Naive thymus-derived CD4-positive, alpha-beta T cell (primary cell): ENCODE measurements around the gene MAP3K9. TPM values are rescaled to one million over a fixed set of nuclear protein-coding genes. Genes with fewer than 3 reads are reported as not detected.

Experiments used
- ATAC-seq: fragments of 150-1000 bp; cut with Tn5 transposase; 2 replicates; pipeline ENCODE4 v1.10.0; 2021; ENCODE audit warnings: mild to moderate bottlenecking, moderate library complexity
- CTCF ChIA-PET: fragments of 350-600 bp; sonication (Branson Sonifier 250); formaldehyde crosslinking; loops from one replicate; lab custom pipeline; 2021; ENCODE audit warnings: antibody characterized with exemption; lab: Charles Lee
- POLR2A ChIA-PET: fragments of 350-600 bp; sonication (Branson Sonifier 250); formaldehyde crosslinking; loops from one replicate; lab custom pipeline; 2021; ENCODE audit warnings: antibody characterized with exemption, inconsistent platforms; lab: Charles Lee
- DNase-seq, 9 donors: peaks; one replicate each; pipeline versions ENCODE4 v3.0.0 to v3.0.0-alpha.2; 2020 to 2022; ENCODE audit warnings: mixed read lengths in 1 of 9
- H3K27ac ChIP-seq: one replicate; pipeline ENCODE4 v1.7.0; 2013; ENCODE audit warnings: mild to moderate bottlenecking, low read depth, low read length, moderate library complexity
- H3K27me3 ChIP-seq, 2 donors: one replicate each; pipeline ENCODE4 v1.7.0; 2013; ENCODE audit warnings: low read length in 2 of 2, mild to moderate bottlenecking in 2 of 2, moderate library complexity in 2 of 2; ENCODE audit not compliant: control insufficient read depth in 2 of 2, insufficient read depth in 2 of 2
- H3K36me3 ChIP-seq, 3 experiments: 1 replicate in 2 of 3; 2 replicates in 1 of 3; pipeline ENCODE4 v1.7.0; 2013; ENCODE audit warnings: low read length in 3 of 3, mild to moderate bottlenecking in 3 of 3, moderate library complexity in 1 of 3; ENCODE audit not compliant: insufficient read depth in 3 of 3, control insufficient read depth in 2 of 3
- H3K4me1 ChIP-seq, 2 donors: one replicate each; pipeline ENCODE4 v1.7.0; 2013; ENCODE audit warnings: low read length in 2 of 2, mild to moderate bottlenecking in 2 of 2, moderate library complexity in 1 of 2; ENCODE audit not compliant: control insufficient read depth in 2 of 2, insufficient read depth in 2 of 2
- H3K4me3 ChIP-seq: 2 replicates; pipeline ENCODE4 v1.7.0; 2013; ENCODE audit warnings: mild to moderate bottlenecking, low read length
- H3K9me3 ChIP-seq, 3 experiments: 1 replicate in 2 of 3; 2 replicates in 1 of 3; pipeline ENCODE4 v1.7.0; 2013; ENCODE audit warnings: low read length in 3 of 3; ENCODE audit not compliant: control insufficient read depth in 2 of 3
- H3K27ac Mint-ChIP-seq, 9 donors: one replicate each; pipeline ENCODE4 v1.8.0; 2020 to 2022; ENCODE audit warnings: mixed read lengths in 9 of 9, mild to moderate bottlenecking in 8 of 9, moderate library complexity in 5 of 9, inconsistent platforms in 2 of 9
- H3K27me3 Mint-ChIP-seq, 5 donors: one replicate each; pipeline ENCODE4 v1.8.0; 2021 to 2022; ENCODE audit warnings: mixed read lengths in 5 of 5, mild to moderate bottlenecking in 1 of 5
- H3K36me3 Mint-ChIP-seq, 5 donors: one replicate each; pipeline ENCODE4 v1.8.0; 2020 to 2022; ENCODE audit warnings: mixed read lengths in 5 of 5, mild to moderate bottlenecking in 3 of 5, inconsistent platforms in 1 of 5
- H3K4me1 Mint-ChIP-seq, 7 donors: one replicate each; pipeline ENCODE4 v1.8.0; 2020 to 2022; ENCODE audit warnings: mixed read lengths in 7 of 7, mild to moderate bottlenecking in 3 of 7, inconsistent platforms in 1 of 7
- H3K4me3 Mint-ChIP-seq, 10 donors: one replicate each; pipeline ENCODE4 v1.8.0; 2020 to 2022; ENCODE audit warnings: mild to moderate bottlenecking in 10 of 10, mixed read lengths in 10 of 10, moderate library complexity in 6 of 10, inconsistent platforms in 2 of 10
- H3K9me3 Mint-ChIP-seq, 11 donors: one replicate each; pipeline ENCODE4 v1.8.0; 2020 to 2022; ENCODE audit warnings: mixed read lengths in 11 of 11, mild to moderate bottlenecking in 4 of 11, inconsistent platforms in 1 of 11, moderate library complexity in 1 of 11
- intact Hi-C, 2 donors: fragments of 100-400 bp; cut with micrococcal nuclease; formaldehyde crosslinking; loops; one replicate each; pipeline ENCODE4 v1.15.1; 2023
- polyA plus RNA-seq, 2 donors: library from polyadenylated mRNA; unstranded; fragments of 300-500 nt; fragmentation: Illumina TruSeq; gene quantifications; one replicate each; pipeline ENCODE4 v1.2.3, GENCODE V29; 2021
- total RNA-seq, 6 experiments: library from RNA in 5 of 6; stranded (reverse) in 5 of 6; gene quantifications; 1 replicate in 5 of 6; 2 replicates in 1 of 6; pipeline ENCODE4 v1.2.3 and lab custom pipeline; 2021 to 2026

Gene MAP3K9
- total and polyA plus RNA-seq, 7 experiments from 2014 or later = 0.73 to 7.8 (median 5.3) TPM

- H3K36me3 Mint-ChIP-seq = peaks cover 0 to 5% (median 3%) of the 10 kb centered on the region in 5 donors
- no peak for ATAC-seq
Measured at GRCh38 chr14:70832561-70833305, 23.4 kb upstream of the MAP3K9 start.

DNA sequence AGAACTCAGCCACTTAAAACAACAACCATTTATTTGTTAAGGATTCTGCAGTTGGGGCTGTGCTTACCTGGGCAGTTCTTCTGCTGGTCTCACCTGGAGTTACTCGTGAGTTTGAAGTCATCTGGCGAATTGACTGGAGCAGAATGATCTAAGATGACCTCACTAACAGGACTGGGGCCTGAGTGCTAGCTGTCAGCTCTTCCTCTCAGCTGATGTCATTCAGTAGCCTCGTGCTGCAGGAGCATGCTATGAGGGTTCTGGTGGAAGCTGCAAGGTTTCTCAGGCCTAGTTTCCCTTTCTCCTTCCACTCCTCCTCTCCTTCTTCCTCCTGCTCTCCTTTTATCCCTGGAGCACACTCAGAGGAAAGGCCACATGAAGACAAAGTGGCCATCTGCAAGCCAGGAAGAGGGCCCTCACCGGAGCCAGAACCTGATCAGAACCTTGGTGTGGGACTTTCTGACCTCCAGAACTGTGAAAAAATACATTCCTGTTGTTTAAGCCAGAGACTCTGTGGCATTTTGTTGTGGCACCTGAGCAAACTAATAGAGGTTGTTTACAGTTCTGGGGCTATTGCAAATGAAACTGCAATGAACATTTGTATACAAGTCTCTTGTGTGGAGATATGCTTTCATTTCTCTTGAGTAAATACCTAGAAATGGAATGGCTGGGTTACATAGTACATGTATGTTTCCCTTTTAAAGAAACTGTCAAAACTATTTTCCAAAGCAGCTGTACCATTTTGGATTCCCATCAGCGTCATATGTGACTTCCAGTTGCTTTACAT lies 21.9 kb upstream of the MAP3K9 start:
- peaks cover 0 to 10% (median 0%) of the 10 kb centered on the region in 3 experiments for H3K9me3 ChIP-seq
- intact Hi-C loops = no loop called here
- no peak for ATAC-seq
- H3K4me1 ChIP-seq = no peaks in the 10 kb centered on the region
- no peaks in the 10 kb centered on the region for H3K36me3 ChIP-seq
- peaks cover 0 to 13% (median 9%) of the 10 kb centered on the region in 11 donors for H3K9me3 Mint-ChIP-seq
- peaks cover 0 to 8% (median 0%) of the 10 kb centered on the region in 7 donors for H3K4me1 Mint-ChIP-seq
- H3K27me3 ChIP-seq = no peaks in the 10 kb centered on the region
- no peak overlapping the region for H3K27ac ChIP-seq
- DNase-seq = no peak
- peak overlapping the region in 1 of 9 donors; percentile 12 for H3K27ac Mint-ChIP-seq
- ChIA-PET POLR2A (interaction anchor here (0.9 kb wide), 1 partner anchor 172 kb away, joined by 3 read pairs; no protein-coding TSS in a partner anchor), CTCF (interaction anchor here (0.6 to 1.3 kb wide), 2 partner anchors 13 to 219 kb away, joined by 3 to 4 read pairs; no protein-coding TSS in a partner anchor)
- H3K36me3 Mint-ChIP-seq = peaks cover 0 to 5% (median 3%) of the 10 kb centered on the region in 5 donors
- H3K4me3 Mint-ChIP-seq = no peak overlapping the region
- H3K4me3 ChIP-seq = no peak overlapping the region
- H3K27me3 Mint-ChIP-seq = peaks cover 0 to 3% (median 0%) of the 10 kb centered on the region in 5 donors

More at GRCh38 chr14:70832561-70833305, 23.4 kb upstream of the MAP3K9 start:
- Histone ChIP-seq H3K27me3 (no peaks in the 10 kb centered on the region), H3K27ac (no peak overlapping the region), H3K9me3 (peaks cover 0 to 10% (median 0%) of the 10 kb centered on the region in 3 experiments), H3K36me3 (no peaks in the 10 kb centered on the region), H3K4me1 (no peaks in the 10 kb centered on the region), H3K4me3 (no peak overlapping the region)
- intact Hi-C loops = no loop called here
- POLR2A ChIA-PET = interaction anchor here (1.2 kb wide), 1 partner anchor 102 kb away, joined by 4 read pairs; no protein-coding TSS in a partner anchor
- H3K4me1 Mint-ChIP-seq = peaks cover 0 to 8% (median 0%) of the 10 kb centered on the region in 7 donors
- CTCF ChIA-PET = no interaction called here
- H3K4me3 Mint-ChIP-seq = no peak overlapping the region
- no peak for DNase-seq
- H3K27ac Mint-ChIP-seq = no peak overlapping the region
- H3K9me3 Mint-ChIP-seq = peaks cover 3 to 16% (median 9%) of the 10 kb centered on the region in 11 donors
- H3K27me3 Mint-ChIP-seq = peaks cover 0 to 3% (median 0%) of the 10 kb centered on the region in 5 donors

DNA sequence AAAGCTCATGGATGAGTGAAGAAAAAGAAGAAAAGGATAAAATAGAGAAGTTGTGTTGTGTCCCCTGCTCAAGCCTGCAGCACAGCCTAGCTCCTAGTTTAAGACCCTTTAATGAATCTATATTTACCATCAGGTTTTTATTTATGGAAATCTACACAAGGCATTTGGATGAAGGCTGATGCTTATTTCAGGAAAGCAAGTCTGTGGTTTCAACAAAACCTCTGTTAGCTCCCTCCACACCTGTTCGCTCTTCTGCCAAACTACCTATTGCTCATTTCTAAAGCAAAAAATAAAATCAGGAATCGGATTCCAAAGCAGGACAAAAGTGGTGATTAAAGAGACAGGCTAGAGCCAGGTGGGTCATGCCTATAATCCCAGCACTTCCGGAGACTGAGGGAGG lies 18.9 kb upstream of the MAP3K9 start:
- ChIA-PET POLR2A (interaction anchor here (0.6 kb wide), 1 partner anchor 198 kb away, joined by 3 read pairs; no protein-coding TSS in a partner anchor), CTCF (interaction anchor here (0.8 kb wide), 1 partner anchor 10 kb away, joined by 3 read pairs; no protein-coding TSS in a partner anchor)
- H3K4me3 ChIP-seq = no peak overlapping the region
- H3K27ac Mint-ChIP-seq = no peak overlapping the region
- no peak for ATAC-seq
- H3K9me3 Mint-ChIP-seq = peaks cover 0 to 2% (median 0%) of the 10 kb centered on the region in 11 donors
- H3K27me3 ChIP-seq = no peaks in the 10 kb centered on the region
- peaks cover 0 to 16% (median 4%) of the 10 kb centered on the region in 7 donors for H3K4me1 Mint-ChIP-seq
- no peaks in the 10 kb centered on the region for H3K36me3 ChIP-seq
- H3K27me3 Mint-ChIP-seq = peaks cover 0 to 17% (median 0%) of the 10 kb centered on the region in 5 donors
- no peak for DNase-seq
- H3K4me1 ChIP-seq = peaks cover 0 to 2% of the 10 kb centered on the region in 2 donors
- H3K27ac ChIP-seq = no peak overlapping the region
- intact Hi-C loops = no loop called here
- no peaks in the 10 kb centered on the region for H3K36me3 Mint-ChIP-seq
- H3K4me3 Mint-ChIP-seq = no peak overlapping the region
- no peaks in the 10 kb centered on the region for H3K9me3 ChIP-seq

DNA sequence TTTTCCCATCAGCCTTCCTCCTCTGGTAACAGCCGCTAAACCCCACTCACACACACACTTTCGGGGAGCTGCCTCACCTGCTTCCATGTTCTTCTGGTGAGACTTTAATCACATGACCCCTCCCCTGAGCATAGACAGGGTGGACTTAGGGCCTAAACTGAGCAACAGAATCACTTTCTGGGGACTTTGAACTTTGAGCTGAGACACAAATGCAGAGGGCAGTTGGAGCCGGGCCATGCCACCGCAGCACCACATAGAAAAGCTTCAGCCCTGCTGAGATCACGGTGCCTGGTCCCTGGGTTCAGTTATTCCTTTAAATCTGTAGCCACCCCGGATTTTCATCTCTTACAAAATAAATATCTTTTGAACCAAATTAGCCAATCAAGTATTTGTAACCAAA lies 18.4 kb upstream of the MAP3K9 start:
- Mint-ChIP-seq H3K27ac (no peak overlapping the region), H3K4me3 (no peak overlapping the region), H3K4me1 (peaks cover 0 to 20% (median 8%) of the 10 kb centered on the region in 7 donors), H3K36me3 (no peaks in the 10 kb centered on the region), H3K9me3 (peaks cover 0 to 2% (median 0%) of the 10 kb centered on the region in 11 donors), H3K27me3 (peaks cover 0 to 21% (median 0%) of the 10 kb centered on the region in 5 donors)
- intact Hi-C loops = no loop called here
- ATAC-seq (no peak), DNase-seq (no peak)
- H3K4me1 ChIP-seq = peaks cover 0 to 6% of the 10 kb centered on the region in 2 donors
- no peaks in the 10 kb centered on the region for H3K27me3 ChIP-seq
- H3K4me3 ChIP-seq = no peak overlapping the region
- CTCF ChIA-PET = interaction anchor here (0.8 to 1.3 kb wide), 2 partner anchors 10 to 80 kb away, joined by 3 to 5 read pairs; partner anchors contain the start of gene PCNX1
- H3K27ac ChIP-seq = no peak overlapping the region
- POLR2A ChIA-PET = interaction anchor here (0.6 to 0.7 kb wide), 2 partner anchors 127 to 198 kb away, joined by 3 to 4 read pairs; no protein-coding TSS in a partner anchor
- H3K9me3 ChIP-seq = no peaks in the 10 kb centered on the region
- no peaks in the 10 kb centered on the region for H3K36me3 ChIP-seq

GRCh38 chr14:70827347-70827746 lies 18.0 kb upstream of the MAP3K9 start:
- Histone ChIP-seq H3K27me3 (no peaks in the 10 kb centered on the region), H3K27ac (no peak overlapping the region), H3K36me3 (peaks cover 0 to under 1% (median 0%) of the 10 kb centered on the region in 3 experiments), H3K4me3 (no peak overlapping the region), H3K4me1 (peaks cover 0 to 6% of the 10 kb centered on the region in 2 donors), H3K9me3 (no peaks in the 10 kb centered on the region)
- DNase-seq (no peak), ATAC-seq (no peak)
- H3K4me3 Mint-ChIP-seq = no peak overlapping the region
- peaks cover 0 to 23% (median 0%) of the 10 kb centered on the region in 5 donors for H3K27me3 Mint-ChIP-seq
- H3K4me1 Mint-ChIP-seq = peaks cover 0 to 22% (median 10%) of the 10 kb centered on the region in 7 donors
- H3K27ac Mint-ChIP-seq = no peak overlapping the region
- intact Hi-C loops = no loop called here
- no peaks in the 10 kb centered on the region for H3K36me3 Mint-ChIP-seq
- H3K9me3 Mint-ChIP-seq = peaks cover 0 to 2% (median 0%) of the 10 kb centered on the region in 11 donors
- ChIA-PET CTCF (interaction anchor here (0.6 to 1.3 kb wide), 3 partner anchors 9 to 80 kb away, joined by 3 to 5 read pairs (median 3); partner anchors contain the start of gene PCNX1), POLR2A (interaction anchor here (0.7 kb wide), 1 partner anchor 127 kb away, joined by 4 read pairs; no protein-coding TSS in a partner anchor)

DNA sequence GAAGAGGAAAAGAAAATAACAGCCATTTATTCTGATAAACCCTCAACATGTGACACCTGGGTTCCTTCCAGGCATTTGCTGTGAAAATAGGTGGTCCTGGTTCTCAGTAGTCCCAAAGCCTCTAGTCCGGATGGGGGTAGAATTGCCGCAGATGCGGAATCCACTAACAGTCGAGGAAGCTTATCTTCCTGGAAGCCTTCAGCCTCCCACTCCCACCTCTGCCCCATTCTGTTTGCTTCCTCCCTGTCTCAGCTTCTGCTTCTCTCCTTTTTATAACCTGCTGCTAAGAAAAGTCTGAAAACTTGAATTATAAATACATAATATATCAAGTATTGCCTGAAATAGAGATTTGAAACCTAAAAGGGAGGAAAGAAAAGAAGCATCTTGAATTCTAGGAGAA lies 14.0 kb upstream of the MAP3K9 start:
- peaks cover 0 to 2% (median 0%) of the 10 kb centered on the region in 11 donors for H3K9me3 Mint-ChIP-seq
- ATAC-seq = no peak
- CTCF ChIA-PET = interaction anchor here (0.7 kb wide), 1 partner anchor 18 kb away, joined by 4 read pairs; no protein-coding TSS in a partner anchor
- no peak for DNase-seq
- H3K27me3 ChIP-seq = no peaks in the 10 kb centered on the region
- peaks cover 6 to 34% (median 11%) of the 10 kb centered on the region in 5 donors for H3K27me3 Mint-ChIP-seq
- no peaks in the 10 kb centered on the region for H3K36me3 Mint-ChIP-seq
- POLR2A ChIA-PET = interaction anchor here (1.0 to 2.4 kb wide), 3 partner anchors 14 to 141 kb away, joined by 3 to 5 read pairs (median 3); partner anchors contain the start of genes MAP3K9 and PCNX1
- intact Hi-C loops = loop anchor here (5.0 kb wide), 1 partner anchor 64 kb away; no protein-coding TSS in a partner anchor
- H3K9me3 ChIP-seq = no peaks in the 10 kb centered on the region
- no peak overlapping the region for H3K27ac ChIP-seq
- peaks cover 5 to 29% (median 11%) of the 10 kb centered on the region in 7 donors for H3K4me1 Mint-ChIP-seq
- peaks cover 0 to 4% (median 0%) of the 10 kb centered on the region in 3 experiments for H3K36me3 ChIP-seq
- no peak overlapping the region for H3K4me3 ChIP-seq
- peak overlapping the region in 4 of 9 donors; percentile 51 to 75 (median 72) for H3K27ac Mint-ChIP-seq
- peak overlapping the region; percentile 63 to 88 (median 86) for H3K4me3 Mint-ChIP-seq
- peaks cover 0 to 10% of the 10 kb centered on the region in 2 donors for H3K4me1 ChIP-seq
